Right renal cortex interstitium (tissue), 3 donors: ENCODE results near the gene CBFB. TPM values are rescaled to one million over a fixed set of nuclear protein-coding genes. Genes with fewer than 3 reads are reported as not detected.

Source experiments
- polyA plus RNA-seq, 3 donors: library from polyadenylated mRNA; unstranded; fragments of 120-200 nt; gene quantifications; one replicate each; pipeline ENCODE4 v1.2.1, GENCODE V29; 2013; ENCODE audit not compliant: insufficient read length in 3 of 3

Gene CBFB
- polyA plus RNA-seq, 3 donors = 64.9 to 70.8 (median 66.6) TPM

Other genes with a start within 250 kb of the CBFB start
- gene TERB1, start 227.6 kb upstream of the CBFB start, polyA plus RNA-seq = under 1 TPM in 1 of 3 donors, not detected in 2; 0.16 TPM
- gene NAE1, start 198.2 kb upstream of the CBFB start, polyA plus RNA-seq = 10 to 100 TPM; 83.5 to 89.4 (median 84.9) TPM
- gene CA7, start 184.7 kb upstream of the CBFB start, polyA plus RNA-seq = under 1 TPM; 0.11 to 0.25 (median 0.24) TPM
- 10 to 100 TPM; 12.3 to 12.9 (median 12.7) TPM for gene PDP2, start 148.6 kb upstream of the CBFB start, polyA plus RNA-seq
- gene CDH16, start 110.3 kb upstream of the CBFB start, polyA plus RNA-seq = 100 to 1,000 TPM; 228 to 269 (median 251) TPM
- gene RRAD, start 103.6 kb upstream of the CBFB start, polyA plus RNA-seq = 1 to 10 TPM; 1.9 to 3.2 (median 2.1) TPM
- 10 to 100 TPM; 76.4 to 98.5 (median 95.7) TPM for gene CIAO2B, start 94.7 kb upstream of the CBFB start, polyA plus RNA-seq
- gene CES2, start 93.6 kb upstream of the CBFB start, polyA plus RNA-seq = 10 to 100 TPM; 39.6 to 45.2 (median 39.7) TPM
- gene CES3, start 67.9 kb upstream of the CBFB start, polyA plus RNA-seq = 1 to 10 TPM; 1.3 to 3.1 (median 1.8) TPM
- 1 to 10 TPM; 6.1 to 6.8 (median 6.7) TPM for gene CES4A, start 40.6 kb upstream of the CBFB start, polyA plus RNA-seq
- 10 to 100 TPM; 22.9 to 26.7 (median 23.1) TPM for gene PHAF1, start 80.8 kb downstream of the CBFB start, polyA plus RNA-seq
- gene B3GNT9, start 121.8 kb downstream of the CBFB start, polyA plus RNA-seq = 1 to 10 TPM; 9.0 to 9.8 (median 9.1) TPM
- gene TRADD, start 130.8 kb downstream of the CBFB start, polyA plus RNA-seq = 1 to 10 TPM; 3.5 to 4.3 (median 3.8) TPM
- under 1 TPM; 0.96 to 1.00 (median 0.96) TPM for gene FBXL8, start 130.8 kb downstream of the CBFB start, polyA plus RNA-seq
- 1 to 10 TPM; 1.1 to 1.3 (median 1.2) TPM for gene HSF4, start 135.6 kb downstream of the CBFB start, polyA plus RNA-seq
- 1 to 10 TPM; 3.9 to 4.3 (median 4.2) TPM for gene NOL3, start 141.4 kb downstream of the CBFB start, polyA plus RNA-seq
- 10 to 100 TPM; 22.7 to 28.4 (median 27.3) TPM for gene MATCAP1, start 154.8 kb downstream of the CBFB start, polyA plus RNA-seq
- gene EXOC3L1, start 161.0 kb downstream of the CBFB start, polyA plus RNA-seq = 1 to 10 TPM; 4.2 to 5.6 (median 4.3) TPM
- gene E2F4, start 163.0 kb downstream of the CBFB start, polyA plus RNA-seq = 10 to 100 TPM; 51.1 to 55.7 (median 53.0) TPM
- gene ELMO3, start 170.0 kb downstream of the CBFB start, polyA plus RNA-seq = 1 to 10 TPM; 4.3 to 5.5 (median 4.9) TPM
- gene TMEM208, start 198.0 kb downstream of the CBFB start, polyA plus RNA-seq = 10 to 100 TPM; 38.1 to 43.2 (median 43.0) TPM
- 10 to 100 TPM; 32.9 to 38.9 (median 33.0) TPM for gene FHOD1, start 218.3 kb downstream of the CBFB start, polyA plus RNA-seq
- gene SLC9A5, start 219.8 kb downstream of the CBFB start, polyA plus RNA-seq = 1 to 10 TPM; 2.4 to 3.6 (median 2.9) TPM